Measurements from ENCODE around the gene ZNF564. TPM values are rescaled to one million over a fixed set of nuclear protein-coding genes. Genes with fewer than 3 reads are reported as not detected.

ZNF564 gene
- 11.1 and 11.2 TPM in 2 replicates for total RNA-seq (2016; rRNA removed; fragmentation: Illumina TruSeq; extraction: Trizol)
- total RNA-seq (2016; cell fraction: cytosol; rRNA removed; fragmentation: Illumina TruSeq; extraction: Trizol; ENCODE audit: low read depth), result 3.9 and 4.9 TPM in 2 replicates
- 10.7 and 11.9 TPM in 2 replicates for total RNA-seq (2016; cell fraction: insoluble cytoplasmic fraction; rRNA removed; fragmentation: Illumina TruSeq; extraction: Trizol)
- total RNA-seq (2016; cell fraction: membrane; rRNA removed; fragmentation: Illumina TruSeq; extraction: Trizol), result 9.1 and 10.5 TPM in 2 replicates
- total RNA-seq (2016; cell fraction: nucleus; rRNA removed; fragmentation: Illumina TruSeq; extraction: Trizol), result 11.9 and 13.6 TPM in 2 replicates
- polyA plus RNA-seq (2011; rRNA removed), result 2.3 and 2.4 TPM in 2 replicates
- polyA plus RNA-seq (2011; cell fraction: cytosol; rRNA removed), result 0.63 and 1.2 TPM in 2 replicates
- polyA plus RNA-seq (2011; cell fraction: nucleus; rRNA removed), result 3.5 and 5.1 TPM in 2 replicates
- 3.5 and 4.8 TPM in 2 replicates for polyA plus RNA-seq (2012)
- 0.22 and 0.41 TPM in 2 replicates for polyA plus RNA-seq (2016; cell fraction: cytosol; fragmentation: Illumina TruSeq; extraction: Trizol; ENCODE audit: low read depth)
- polyA plus RNA-seq (2016; cell fraction: insoluble cytoplasmic fraction; fragmentation: Illumina TruSeq; extraction: Trizol; ENCODE audit: low read depth), result 4.3 and 4.4 TPM in 2 replicates
- polyA plus RNA-seq (2016; cell fraction: membrane; fragmentation: Illumina TruSeq; extraction: Trizol; ENCODE audit: low read depth), result 0.81 and 0.84 TPM in 2 replicates
- 4.3 and 4.6 TPM in 2 replicates for polyA plus RNA-seq (2016; cell fraction: nucleus; fragmentation: Illumina TruSeq; extraction: Trizol; ENCODE audit: insufficient read depth, low read depth)
- polyA minus RNA-seq (2011; rRNA and poly(A)+ RNA removed; ENCODE audit: low replicate concordance), result 2.2 and 4.0 TPM in 2 replicates
- polyA minus RNA-seq (2011; cell fraction: cytosol; rRNA and poly(A)+ RNA removed), result 4.5 and 4.7 TPM in 2 replicates
- 23.4 and 24.8 TPM in 2 replicates for polyA minus RNA-seq (2011; cell fraction: nucleus; rRNA and poly(A)+ RNA removed)
- percentile 92 among the genes with signal in this experiment for Bru-seq, nascent RNA
- BruChase-seq, experiment 1, labeled RNA remaining after a 6-hour chase, result percentile 81 among the genes with signal in this experiment
- BruChase-seq, experiment 2, labeled RNA remaining after a 2-hour chase, result percentile 88 among the genes with signal in this experiment
- long read RNA-seq, experiment 1, partial matches to known transcripts, result 0 of 5 reads
- long read RNA-seq, experiment 1, other reads (novel, unspliced or antisense), result 0 of 5 reads
- long read RNA-seq, experiment 2, transcript ZNF564-201 (4 exons, 2,935 nt), result major isoform, 5 of 8 reads
- long read RNA-seq, experiment 2, partial matches to known transcripts, result 0 of 8 reads
- long read RNA-seq, experiment 2, other reads (novel, unspliced or antisense), result 1 of 8 reads

DNA sequence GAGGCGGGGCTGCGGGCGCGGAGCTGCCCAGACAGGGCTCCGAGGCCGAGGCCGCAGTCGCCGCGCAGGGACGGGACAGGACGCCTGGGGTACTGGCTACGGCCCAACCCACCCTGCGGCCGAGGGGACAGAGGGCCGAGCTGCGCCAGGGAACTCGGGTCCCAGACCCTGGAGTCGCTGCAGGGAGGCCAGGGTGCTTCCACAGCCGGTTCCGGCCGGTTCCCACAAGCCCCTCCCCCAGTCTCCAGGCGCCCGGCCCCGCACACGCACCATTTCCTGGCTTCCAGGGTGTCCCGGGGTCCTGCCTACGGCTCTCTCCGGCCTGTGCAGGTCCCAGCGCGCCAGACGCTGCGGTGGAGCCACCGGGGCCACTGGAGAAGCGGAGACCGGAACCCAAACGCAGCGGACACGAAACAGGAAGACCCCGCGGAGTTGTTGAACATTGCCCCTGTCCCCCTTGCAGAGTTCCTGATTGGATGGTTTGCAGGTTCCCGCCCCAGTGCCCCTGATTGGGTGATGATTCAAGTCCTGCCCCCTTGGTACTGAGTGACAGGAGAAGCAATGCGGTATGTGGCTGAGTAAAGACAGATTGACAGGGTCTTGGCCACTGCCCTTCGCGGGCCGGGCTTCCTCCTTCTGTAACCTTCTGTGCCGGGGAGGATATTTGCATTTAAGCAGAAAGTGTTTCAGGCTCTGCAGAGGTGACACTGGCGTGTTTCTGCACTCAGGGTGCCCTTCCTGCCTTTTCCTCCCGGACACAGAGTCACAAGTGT, at the start of gene ZNF564:
Gene ZNF564 (minus strand): TSS at position 423 of the 773 bp plus-strand sequence. CDS start 150 bp downstream, at position 273.
- intact Hi-C loops (cut with micrococcal nuclease; ENCODE audit: unreplicated experiment), result loop anchor here (5.0 kb wide), 4 partner anchors 61 to 219 kb away; partner anchors contain the start of genes ZNF443, ZNF490, ZNF563 and ZNF709
- POLR2A ChIA-PET, result interaction anchor here (0.7 to 3.0 kb wide), 9 partner anchors 10 to 395 kb away, joined by 3 to 27 read pairs (median 4); partner anchors contain the start of genes GCDH, ZNF442, ZNF443 and ZNF490
- in situ Hi-C loops (cut with HindIII; ENCODE audit: extremely low pct_ligation_motif_present, low pct_unique_long_range_greater_than_20kb), result no loop called here
- peak within 1 kb of the TSS; percentile 90 for H3K9ac ChIP-seq (ENCODE audit: insufficient read depth, low read depth, low read length)
- WGBS (ENCODE audit: low lambda C conversion rate), result under 1% methylated on average over 18 of the region's 49 CpGs
- peaks cover 44% of the 10 kb centered on the region for H3K4me1 ChIP-seq (ENCODE audit: insufficient read depth, low read length)
- TSS peak; percentile 63 for BruUV-seq (replicated peaks)
- ATAC-seq (peak; percentile 96), FAIRE-seq (peak; percentile 98), DNase-seq (ENCODE audit: low spot score) (peak; percentile 100)
- CTCF ChIA-PET (ENCODE audit: low intra/inter-chr PET ratio, low total read pairs), result no interaction called here
- H2AFZ ChIP-seq (ENCODE audit: low read length), result peak within 1 kb of the TSS; percentile 86
- no peaks in the 10 kb centered on the region for H3K36me3 ChIP-seq (replicated peaks in 1 of 2; ENCODE audit: control insufficient read depth in 1 of 2, insufficient read depth in 2 of 2, low read length in 2 of 2)
- no peaks in the 10 kb centered on the region; a peak in 1 of 5 replicates for H3K27me3 ChIP-seq (ENCODE audit: control insufficient read depth in 1 of 2, insufficient read depth in 2 of 2, low read length in 2 of 2)
- no peaks in the 10 kb centered on the region for H3K9me3 ChIP-seq (ENCODE audit: low read length)
- H3K4me2 ChIP-seq (ENCODE audit: low read depth, low read length), result peak within 1 kb of the TSS; percentile 98
- peak within 1 kb of the TSS; percentile 93 for H3K27ac ChIP-seq (ENCODE audit: extremely low read length, insufficient read depth, low read length)
- H4K20me1 ChIP-seq (ENCODE audit: insufficient read depth, low read length), result peaks cover 9% of the 10 kb centered on the region; the same call in 1 of the 2 replicates
- H3K4me3 ChIP-seq (replicated peaks in 1 of 3; ENCODE audit: insufficient read depth in 1 of 3, low read depth in 2 of 3, low read length in 3 of 3), result peak within 1 kb of the TSS; percentile 86 to 92 (median 91)
- H3K79me2 ChIP-seq (ENCODE audit: insufficient read depth, low read length), result peaks cover 36% of the 10 kb centered on the region
- no peak for TF ChIP-seq RARG (CRISPR knock-in tag; IDR thresholded peaks at IDR 0.05; ENCODE audit: low read depth)
- peak; percentile 65 for TF ChIP-seq ZNF691 (CRISPR knock-in tag; IDR thresholded peaks at IDR 0.05; ENCODE audit: borderline replicate concordance, low read depth)
- TF ChIP-seq ARNT (IDR thresholded peaks at IDR 0.05), result no peak
- no peak; the same call in 1 of the 2 replicates for TF ChIP-seq ZNF274 (CRISPR knock-in tag; IDR thresholded peaks at IDR 0.05)
- peak; percentile 36 for TF ChIP-seq YY1 (IDR thresholded peaks at IDR 0.05; ENCODE audit: insufficient read depth, insufficient replicate concordance, low read depth, low read length)
- no peak for TF ChIP-seq IKZF1 (IDR thresholded peaks at IDR 0.05)
- TF ChIP-seq, protein P1, sequence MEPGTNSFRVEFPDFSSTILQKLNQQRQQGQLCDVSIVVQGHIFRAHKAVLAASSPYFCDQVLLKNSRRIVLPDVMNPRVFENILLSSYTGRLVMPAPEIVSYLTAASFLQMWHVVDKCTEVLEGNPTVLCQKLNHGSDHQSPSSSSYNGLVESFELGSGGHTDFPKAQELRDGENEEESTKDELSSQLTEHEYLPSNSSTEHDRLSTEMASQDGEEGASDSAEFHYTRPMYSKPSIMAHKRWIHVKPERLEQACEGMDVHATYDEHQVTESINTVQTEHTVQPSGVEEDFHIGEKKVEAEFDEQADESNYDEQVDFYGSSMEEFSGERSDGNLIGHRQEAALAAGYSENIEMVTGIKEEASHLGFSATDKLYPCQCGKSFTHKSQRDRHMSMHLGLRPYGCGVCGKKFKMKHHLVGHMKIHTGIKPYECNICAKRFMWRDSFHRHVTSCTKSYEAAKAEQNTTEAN (CRISPR knock-in tag; conservative IDR thresholded peaks at IDR 0.05), result peak; percentile 82
- TF ChIP-seq, protein P2, sequence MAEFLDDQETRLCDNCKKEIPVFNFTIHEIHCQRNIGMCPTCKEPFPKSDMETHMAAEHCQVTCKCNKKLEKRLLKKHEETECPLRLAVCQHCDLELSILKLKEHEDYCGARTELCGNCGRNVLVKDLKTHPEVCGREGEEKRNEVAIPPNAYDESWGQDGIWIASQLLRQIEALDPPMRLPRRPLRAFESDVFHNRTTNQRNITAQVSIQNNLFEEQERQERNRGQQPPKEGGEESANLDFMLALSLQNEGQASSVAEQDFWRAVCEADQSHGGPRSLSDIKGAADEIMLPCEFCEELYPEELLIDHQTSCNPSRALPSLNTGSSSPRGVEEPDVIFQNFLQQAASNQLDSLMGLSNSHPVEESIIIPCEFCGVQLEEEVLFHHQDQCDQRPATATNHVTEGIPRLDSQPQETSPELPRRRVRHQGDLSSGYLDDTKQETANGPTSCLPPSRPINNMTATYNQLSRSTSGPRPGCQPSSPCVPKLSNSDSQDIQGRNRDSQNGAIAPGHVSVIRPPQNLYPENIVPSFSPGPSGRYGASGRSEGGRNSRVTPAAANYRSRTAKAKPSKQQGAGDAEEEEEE (CRISPR knock-in tag; IDR thresholded peaks at IDR 0.05; ENCODE audit: borderline replicate concordance), result no peak; the same call in 1 of the 2 replicates
- TF ChIP-seq, protein P3, sequence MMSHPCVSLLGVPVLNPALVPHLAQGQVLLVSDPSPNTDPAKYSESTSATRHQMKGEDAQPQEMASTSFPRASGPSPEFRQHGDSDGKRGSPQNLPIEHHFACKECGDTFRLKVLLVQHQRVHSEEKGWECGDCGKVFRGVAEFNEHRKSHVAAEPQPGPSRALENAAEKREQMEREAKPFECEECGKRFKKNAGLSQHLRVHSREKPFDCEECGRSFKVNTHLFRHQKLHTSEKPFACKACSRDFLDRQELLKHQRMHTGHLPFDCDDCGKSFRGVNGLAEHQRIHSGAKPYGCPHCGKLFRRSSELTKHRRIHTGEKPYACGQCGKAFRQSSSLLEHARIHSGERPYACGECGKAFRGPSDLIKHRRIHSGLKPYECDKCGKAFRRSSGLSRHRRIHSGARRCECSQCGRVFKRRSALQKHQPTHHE (CRISPR knock-in tag; IDR thresholded peaks at IDR 0.05; ENCODE audit: borderline replicate concordance), result peak; percentile 45; the same call in 1 of the 2 replicates
- TF ChIP-seq AGO2 (optimal IDR thresholded peaks at IDR 0.05; ENCODE audit: low read depth, low read length), result peak; percentile 44
- TF ChIP-seq ZBTB7B (CRISPR knock-in tag; IDR thresholded peaks at IDR 0.05), result peak; percentile 96
